Ovary (tissue), 3 donors: ENCODE data around the gene TMEM109.

Experiments used
- EP300 ChIP-seq: sonication (generic); formaldehyde crosslinking; IDR thresholded peaks from one replicate; pipeline ENCODE4 v1.6.1; 2017; ENCODE audit warnings: antibody characterized with exemption
- POLR2A ChIP-seq: fragments of 450-650 bp; IDR thresholded peaks from one replicate; pipeline ENCODE4 v1.6.1; 2017; ENCODE audit warnings: antibody characterized with exemption, mild to moderate bottlenecking, moderate library complexity
- TF ChIP-seq, protein P1 (sequence below), 3 donors: fragments of 450-650 bp in 2 of 3; fragments of 200-600 bp in 1 of 3; IDR thresholded peaks; one replicate each; pipeline versions ENCODE4 v1.5.1 to v1.8.0; 2016 to 2022; ENCODE audit warnings: antibody characterized with exemption in 3 of 3, mild to moderate bottlenecking in 1 of 3
- donor health status: DM: no; HTN: no; CAD: no.

GRCh38 chr11:60950024-60950423, 36.1 kb downstream of the TMEM109 start:
- TF ChIP-seq, protein P1, sequence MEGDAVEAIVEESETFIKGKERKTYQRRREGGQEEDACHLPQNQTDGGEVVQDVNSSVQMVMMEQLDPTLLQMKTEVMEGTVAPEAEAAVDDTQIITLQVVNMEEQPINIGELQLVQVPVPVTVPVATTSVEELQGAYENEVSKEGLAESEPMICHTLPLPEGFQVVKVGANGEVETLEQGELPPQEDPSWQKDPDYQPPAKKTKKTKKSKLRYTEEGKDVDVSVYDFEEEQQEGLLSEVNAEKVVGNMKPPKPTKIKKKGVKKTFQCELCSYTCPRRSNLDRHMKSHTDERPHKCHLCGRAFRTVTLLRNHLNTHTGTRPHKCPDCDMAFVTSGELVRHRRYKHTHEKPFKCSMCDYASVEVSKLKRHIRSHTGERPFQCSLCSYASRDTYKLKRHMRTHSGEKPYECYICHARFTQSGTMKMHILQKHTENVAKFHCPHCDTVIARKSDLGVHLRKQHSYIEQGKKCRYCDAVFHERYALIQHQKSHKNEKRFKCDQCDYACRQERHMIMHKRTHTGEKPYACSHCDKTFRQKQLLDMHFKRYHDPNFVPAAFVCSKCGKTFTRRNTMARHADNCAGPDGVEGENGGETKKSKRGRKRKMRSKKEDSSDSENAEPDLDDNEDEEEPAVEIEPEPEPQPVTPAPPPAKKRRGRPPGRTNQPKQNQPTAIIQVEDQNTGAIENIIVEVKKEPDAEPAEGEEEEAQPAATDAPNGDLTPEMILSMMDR (IDR thresholded peaks at IDR 0.05) = no peak
- no peak for TF ChIP-seq POLR2A
- TF ChIP-seq EP300 = no peak
